Stimulated activated CD8-positive, alpha-beta memory T cell treated with anti-CD3 and anti-CD28 coated beads, Interleukin-7, amount 100 ng/mL, for 4 hours (primary cell): Measurements from ENCODE around the gene HTRA1.

Experiments
- DNase-seq, 2 donors: peaks; one replicate each; pipeline ENCODE4 v3.0.0-alpha.2; 2020; ENCODE audit warnings: low read depth in 2 of 2

Gene HTRA1

GRCh38 chr10:122473116-122473515 lies 11.8 kb downstream of the HTRA1 start:
- DNase-seq = no peak

DNA sequence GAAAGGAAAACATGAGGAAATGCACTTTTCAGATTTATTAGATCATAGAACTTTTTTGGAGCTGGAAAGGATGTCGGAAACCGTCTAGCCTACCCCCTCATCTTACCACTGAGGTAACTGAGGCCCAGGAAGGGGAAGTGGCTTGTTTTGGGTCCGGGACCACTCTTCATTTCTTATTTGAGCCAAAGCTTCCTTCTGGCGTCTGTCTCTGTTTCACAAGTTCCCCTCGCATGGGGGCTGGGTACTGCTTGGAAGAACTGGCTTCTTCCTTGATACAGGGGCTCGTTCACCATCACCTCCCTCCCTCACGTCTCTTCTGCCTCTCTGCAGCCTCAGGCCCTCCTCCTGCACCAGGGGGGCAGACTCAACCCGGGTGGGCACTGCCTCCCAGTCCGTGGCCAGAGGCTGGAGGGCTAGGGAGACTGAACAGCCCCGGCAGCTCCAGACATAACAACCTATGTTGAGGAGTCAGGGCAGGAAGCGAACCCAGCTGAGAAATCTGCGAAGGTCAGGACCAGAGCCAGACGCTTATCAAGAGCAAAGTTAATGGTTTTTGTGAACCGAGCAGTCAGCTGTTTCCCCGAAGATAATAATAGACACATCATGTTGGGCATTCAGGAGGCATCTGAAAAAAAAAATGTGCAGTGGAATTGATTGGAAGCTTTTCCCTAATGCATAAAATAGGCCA lies 12.9 kb downstream of the HTRA1 start:
- DNase-seq = no peak

GRCh38 chr10:122475100-122475499 lies 13.7 kb downstream of the HTRA1 start:
- no peak for DNase-seq

DNA sequence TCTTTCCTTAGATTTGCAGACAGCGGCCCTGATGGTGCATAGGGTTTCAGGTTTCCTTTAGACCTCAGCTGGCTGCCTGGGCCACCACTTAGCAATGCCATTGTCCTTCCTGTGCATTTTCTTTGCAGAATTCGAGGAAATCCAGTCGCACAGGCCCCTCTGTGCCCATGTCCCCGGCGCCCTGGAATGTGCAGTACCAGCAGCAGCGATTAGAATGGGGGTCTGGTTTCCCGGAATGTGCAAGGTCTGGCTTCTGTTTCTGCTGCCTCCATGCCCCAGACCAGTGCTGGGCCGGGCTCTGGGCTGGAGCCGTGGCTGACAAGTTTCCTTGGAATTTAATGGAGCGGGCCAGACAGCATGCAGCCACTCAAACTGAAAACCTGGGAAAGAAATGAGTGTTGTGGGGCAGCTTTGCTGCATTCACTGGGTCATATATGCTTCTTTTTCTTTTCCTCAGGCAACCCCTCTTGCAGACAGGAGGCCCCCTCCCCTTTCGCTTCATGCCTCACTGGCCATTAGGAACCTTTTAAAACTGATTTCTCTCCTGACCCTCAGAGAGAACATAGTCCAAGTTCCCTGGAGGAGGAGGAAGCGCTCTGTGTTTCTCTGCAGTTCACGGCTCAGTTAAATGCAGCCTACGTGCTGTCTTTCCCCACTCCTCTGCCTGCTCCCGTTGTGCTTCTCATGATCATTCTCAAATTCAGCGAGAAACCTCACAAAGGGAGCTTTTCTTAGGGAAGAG lies 14.4 kb downstream of the HTRA1 start:
- DNase-seq = no peak

DNA sequence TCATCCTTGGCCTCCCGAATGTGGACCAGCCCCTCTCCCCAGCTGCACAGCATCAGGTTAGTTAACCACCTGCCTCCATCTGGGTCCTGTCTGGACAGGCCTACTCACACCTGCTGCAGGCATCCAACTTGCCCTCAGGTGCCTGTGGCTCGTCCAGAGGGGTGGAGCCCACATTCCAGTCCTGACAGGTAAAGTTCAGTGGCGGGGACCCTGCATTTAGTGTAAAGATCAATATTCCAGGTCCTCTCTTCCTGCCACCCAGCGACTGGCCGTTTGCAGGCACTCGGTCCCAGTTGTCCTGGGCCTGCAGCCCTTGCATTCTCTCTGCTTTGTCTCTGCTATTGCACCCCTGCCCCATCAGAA lies 15.0 kb downstream of the HTRA1 start:
- DNase-seq = no peak

- no peak for DNase-seq
Measured at GRCh38 chr10:122477436-122477835, 16.1 kb downstream of the HTRA1 start.

DNA sequence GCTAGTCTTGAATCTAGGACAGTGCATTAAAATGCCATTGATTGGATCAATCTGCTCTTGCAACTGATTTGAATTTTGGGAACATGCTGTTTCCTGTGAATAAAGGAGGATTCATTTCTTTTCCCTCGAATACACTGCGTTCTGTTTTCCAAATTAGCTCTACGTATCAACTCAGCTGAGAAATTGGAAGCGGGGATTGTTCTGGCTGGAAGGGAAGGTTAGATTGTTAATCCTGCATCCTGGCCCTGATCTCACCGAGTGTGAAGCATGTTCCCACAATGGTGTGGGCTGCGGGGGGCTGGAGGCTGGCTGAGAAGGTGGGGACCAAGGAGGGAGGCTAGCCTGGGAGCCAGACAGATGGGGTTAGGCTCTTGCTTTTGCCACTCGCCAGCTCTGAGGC lies 17.6 kb downstream of the HTRA1 start:
- DNase-seq = no peak

GRCh38 chr10:122480146-122480833 lies 18.9 kb downstream of the HTRA1 start:
- no peak for DNase-seq

DNA sequence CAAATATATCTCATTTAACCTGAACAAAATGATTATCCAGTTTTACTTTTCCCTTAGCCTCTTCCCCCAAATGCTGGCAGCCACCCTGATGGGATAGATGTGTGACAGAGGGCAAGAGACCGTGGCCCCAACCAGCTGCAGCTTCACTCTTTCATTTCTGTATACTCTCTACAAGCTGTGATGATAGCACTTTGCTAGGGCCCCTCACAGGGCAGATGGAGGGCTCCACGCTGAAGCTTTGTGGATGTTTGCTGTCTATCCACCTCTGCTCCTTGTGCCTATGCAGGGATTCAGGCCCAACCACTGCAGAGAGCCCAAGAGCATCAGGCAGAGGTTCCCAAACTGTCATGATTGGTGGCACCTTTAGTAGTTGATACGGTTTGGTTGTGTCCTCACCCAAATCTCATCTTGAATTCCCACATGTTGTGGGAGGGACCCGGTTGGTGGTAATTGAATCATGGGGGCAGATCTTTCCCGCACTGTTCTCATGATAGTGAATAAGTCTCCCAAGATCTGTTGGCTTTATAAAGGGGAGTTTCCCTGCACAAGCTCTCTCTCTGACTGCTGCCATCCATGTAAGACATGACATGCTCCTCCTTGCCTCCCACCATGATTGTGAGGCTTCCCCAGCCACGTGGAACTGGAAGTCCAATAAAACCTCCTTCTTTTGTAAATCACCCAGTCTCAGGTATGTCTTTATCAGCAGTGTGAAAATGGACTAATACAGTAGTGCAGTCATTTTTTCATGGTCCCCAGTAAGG lies 20.1 kb downstream of the HTRA1 start:
- no peak for DNase-seq

DNA sequence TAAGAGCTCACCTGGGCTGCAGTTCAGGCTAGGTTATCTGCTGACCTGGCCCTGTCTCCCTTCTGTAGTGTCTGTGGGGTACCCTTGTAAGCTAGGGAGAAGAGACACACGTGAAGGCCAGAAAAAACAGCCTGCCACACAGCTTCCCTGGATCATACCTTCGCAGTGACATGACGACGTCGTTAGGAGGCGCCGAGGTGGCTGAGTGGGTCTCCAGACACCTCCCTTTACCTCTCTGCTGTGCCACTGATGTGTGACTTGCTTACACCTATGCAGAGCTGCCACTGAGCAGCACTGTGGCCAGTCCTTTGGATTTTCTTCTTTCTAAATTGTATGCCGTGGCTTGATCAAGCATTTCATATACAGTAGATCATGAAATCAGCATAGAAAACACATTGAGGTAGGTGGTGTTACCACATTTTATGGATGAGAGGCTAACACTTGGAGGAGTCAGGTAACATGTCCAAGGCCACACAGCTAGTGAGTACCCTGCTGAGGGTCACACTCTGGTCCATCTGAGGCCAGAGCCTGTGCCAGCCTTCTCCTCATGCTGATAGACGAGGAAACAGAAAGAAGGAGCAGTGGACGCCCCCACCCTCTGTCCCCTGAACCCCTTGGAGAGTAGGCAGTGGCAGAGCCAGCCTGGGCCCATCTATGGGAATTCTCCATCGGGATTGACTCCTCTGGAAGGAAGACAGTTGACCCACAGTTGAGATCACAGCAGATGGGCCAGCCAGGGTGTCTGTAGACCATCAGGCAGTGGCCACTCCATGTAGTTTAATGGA lies 23.1 kb downstream of the HTRA1 start:
- DNase-seq = no peak

- DNase-seq = no peak
Measured at GRCh38 chr10:122485670-122486069, 24.3 kb downstream of the HTRA1 start.

GRCh38 chr10:122486406-122487080 lies 25.2 kb downstream of the HTRA1 start:
- DNase-seq = no peak

DNA sequence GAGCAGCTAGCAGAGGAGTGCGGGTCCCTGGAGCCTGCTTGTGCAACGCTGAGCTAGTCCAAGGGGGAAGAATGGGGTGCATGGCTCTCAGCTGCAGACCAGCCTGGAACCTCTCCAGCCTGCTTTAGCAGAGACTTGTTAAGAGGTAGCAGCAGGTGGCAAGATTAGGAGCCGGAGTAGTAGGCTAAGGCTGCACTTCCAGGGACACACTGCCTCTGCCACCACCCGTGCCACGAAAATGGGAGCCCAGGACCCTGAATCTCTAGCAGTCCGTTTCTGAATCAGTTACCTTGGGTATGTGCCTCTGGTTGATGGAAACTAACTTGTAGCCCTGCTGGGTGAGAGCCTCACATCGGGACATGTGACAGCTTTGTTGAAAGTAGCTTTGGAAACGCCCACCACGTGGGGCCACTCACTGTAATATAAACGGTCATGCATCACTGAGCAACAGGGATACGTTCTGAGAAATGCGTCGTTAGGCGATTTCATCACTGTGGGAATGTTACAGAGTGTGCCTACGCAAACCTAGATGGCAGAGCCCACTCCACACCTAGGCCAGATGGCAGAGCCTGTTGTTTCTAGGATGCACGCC lies 25.9 kb downstream of the HTRA1 start:
- no peak for DNase-seq

GRCh38 chr10:122490268-122490667 lies 28.9 kb downstream of the HTRA1 start:
- no peak for DNase-seq

DNA sequence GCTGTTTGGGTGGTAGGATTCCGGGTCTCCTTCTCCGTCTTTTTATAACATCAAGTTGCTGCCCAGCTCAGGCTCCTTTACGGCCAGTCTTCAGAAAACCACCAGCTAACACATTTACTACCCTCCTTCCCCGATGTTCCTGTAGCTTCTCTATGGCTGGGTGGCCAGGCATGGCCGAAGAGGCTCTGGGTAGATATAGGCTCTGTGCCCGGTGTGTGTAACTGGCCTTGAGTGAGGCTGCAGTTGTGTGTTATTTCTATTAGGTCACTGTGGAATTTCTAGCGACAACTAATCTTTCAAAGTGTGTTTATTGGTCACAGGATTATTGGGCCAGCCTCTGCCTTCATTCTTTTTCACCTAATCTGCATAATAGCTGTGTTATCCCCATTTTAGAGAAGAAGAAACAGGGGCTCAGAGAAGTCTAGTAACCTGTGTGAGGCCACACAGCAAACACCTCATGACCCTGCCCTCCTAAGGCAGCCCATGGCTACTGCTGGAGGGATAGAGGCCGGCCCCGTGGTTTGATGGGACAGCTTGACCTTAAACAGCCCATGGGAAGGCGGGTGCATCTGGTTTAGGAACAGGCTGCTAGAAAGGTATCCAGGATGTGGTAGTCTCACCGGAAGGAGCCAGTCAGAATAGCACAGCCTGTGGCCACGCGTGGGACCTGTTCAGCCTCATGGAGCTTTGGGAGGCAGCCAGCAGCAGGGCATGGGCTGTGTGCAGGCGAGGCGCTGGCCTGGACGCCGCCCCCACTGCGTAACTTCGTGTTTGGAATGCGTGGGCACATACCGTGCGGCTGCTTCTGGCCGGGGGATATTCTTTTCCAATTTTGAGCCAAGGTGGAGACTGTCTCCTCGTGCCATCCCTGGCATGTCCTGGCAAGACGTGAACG lies 29.7 kb downstream of the HTRA1 start:
- no peak for DNase-seq

- no peak for DNase-seq
Measured at GRCh38 chr10:122492006-122492405, 30.7 kb downstream of the HTRA1 start.

- DNase-seq = no peak
Measured at GRCh38 chr10:122492999-122493481, 31.7 kb downstream of the HTRA1 start.

- DNase-seq = no peak
Measured at GRCh38 chr10:122493761-122494160, 32.4 kb downstream of the HTRA1 start.

GRCh38 chr10:122494173-122494820 lies 32.9 kb downstream of the HTRA1 start:
- DNase-seq = no peak
